ENCODE measurements around the gene FOXO1. TPM values are rescaled to one million over a fixed set of nuclear protein-coding genes. Genes with fewer than 3 reads are reported as not detected.

The FOXO1 gene
- total RNA-seq: 5.7 and 11.2 TPM in 2 replicates

DNA sequence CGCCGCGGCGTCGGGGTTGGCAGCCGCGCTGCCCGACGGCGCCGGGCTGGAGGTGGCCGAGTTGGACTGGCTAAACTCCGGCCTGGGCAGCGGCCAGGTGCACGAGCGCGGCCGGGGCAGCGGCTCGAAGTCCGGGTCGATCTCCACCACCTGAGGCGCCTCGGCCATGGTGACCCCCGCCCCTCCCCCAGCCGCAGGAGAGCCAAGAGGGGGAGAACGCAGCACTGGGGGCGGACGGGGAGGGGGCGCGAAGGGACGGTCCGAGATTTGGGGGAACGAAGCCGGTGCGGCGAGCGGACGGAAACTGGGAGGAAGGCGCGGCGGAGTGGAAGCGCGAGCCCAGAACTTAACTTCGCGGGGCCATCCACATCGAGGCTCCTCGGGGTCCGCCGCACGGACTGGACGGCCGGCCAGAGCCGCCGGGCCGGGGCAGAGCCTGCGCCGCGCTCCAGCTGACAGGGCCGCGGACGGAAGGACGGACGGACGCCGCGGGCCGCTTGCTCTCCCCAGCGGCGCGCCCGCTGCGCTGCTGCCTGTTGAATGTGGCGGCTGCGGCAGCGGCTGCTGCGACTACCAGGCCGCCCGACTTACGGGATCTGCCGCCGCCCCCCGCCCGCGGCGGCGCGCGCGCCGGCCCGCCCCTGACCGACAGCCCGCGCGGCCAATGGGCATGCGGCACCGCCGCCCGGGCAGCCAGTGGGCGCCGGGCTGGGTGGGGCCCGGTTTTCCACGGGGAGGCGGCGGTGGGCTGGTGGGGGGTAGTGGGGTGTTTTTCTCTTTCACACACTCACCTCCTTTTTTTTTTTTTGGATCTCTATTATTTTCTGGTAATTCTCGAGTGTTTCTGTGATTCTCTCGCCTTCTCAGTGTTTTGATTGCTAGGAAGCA, at the start of gene FOXO1:
Gene FOXO1, minus strand, starts transcription at position 597 of the 888 bp plus-strand sequence. Its CDS starts 429 bp downstream, at position 168.

Other genes starting within 250 kb of the FOXO1 start
- gene MRPS31, start 104.5 kb upstream of the FOXO1 start, total RNA-seq: 8.6 and 15.0 TPM in 2 replicates
- 20.3 and 29.7 TPM in 2 replicates for gene SLC25A15, start 123.0 kb upstream of the FOXO1 start, total RNA-seq